ENCODE results near the gene TPX2. TPM values are rescaled to one million over a fixed set of nuclear protein-coding genes. Genes with fewer than 3 reads are reported as not detected.

TPX2 gene
- total RNA-seq, 6 experiments from 2014 or later: 0.56 to 8.3 (median 2.8) TPM

DNA sequence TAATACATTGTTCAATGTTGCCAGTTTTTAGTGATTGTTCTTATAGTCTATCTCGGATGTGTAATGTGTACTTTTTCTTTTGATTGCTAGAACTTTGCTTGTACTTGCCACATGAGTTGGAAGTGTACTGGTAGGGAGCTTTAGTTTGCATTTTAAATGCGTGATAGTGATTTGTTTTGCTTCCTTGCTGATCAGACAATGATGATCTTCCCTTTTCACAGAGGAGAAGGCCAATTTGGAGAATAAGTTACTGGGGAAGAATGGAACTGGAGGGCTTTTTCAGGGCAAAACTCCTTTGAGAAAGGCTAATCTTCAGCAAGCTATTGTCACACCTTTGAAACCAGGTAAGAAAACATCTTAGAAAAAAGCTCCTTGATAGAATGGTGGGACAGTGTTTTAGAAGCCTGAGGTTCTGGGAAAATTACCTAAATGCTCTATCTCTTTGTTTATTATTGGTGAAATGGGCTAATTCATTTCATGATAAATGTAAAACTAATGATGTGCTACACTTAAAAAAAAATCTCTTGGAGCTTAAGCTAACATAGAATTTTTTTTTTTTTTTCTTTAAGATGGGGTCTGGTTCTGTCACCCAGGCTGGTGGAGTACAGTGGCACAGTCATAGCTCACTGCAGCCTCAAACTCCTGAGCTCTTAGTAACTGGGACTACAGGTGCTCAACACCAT lies 20.9 kb downstream of the TPX2 start:
- Histone ChIP-seq H3K27me3 (no peaks in the 10 kb centered on the region), H3K36me3 (no peaks in the 10 kb centered on the region), H3K4me3 (no peak overlapping the region), H3K9me3 (no peaks in the 10 kb centered on the region), H3K4me1 (peaks cover 0 to 2% (median 0%) of the 10 kb centered on the region in 4 donors), H3K27ac (no peak overlapping the region)
- intact Hi-C loops (cut with DNase I): no loop called here
- TF ChIP-seq, protein P1, sequence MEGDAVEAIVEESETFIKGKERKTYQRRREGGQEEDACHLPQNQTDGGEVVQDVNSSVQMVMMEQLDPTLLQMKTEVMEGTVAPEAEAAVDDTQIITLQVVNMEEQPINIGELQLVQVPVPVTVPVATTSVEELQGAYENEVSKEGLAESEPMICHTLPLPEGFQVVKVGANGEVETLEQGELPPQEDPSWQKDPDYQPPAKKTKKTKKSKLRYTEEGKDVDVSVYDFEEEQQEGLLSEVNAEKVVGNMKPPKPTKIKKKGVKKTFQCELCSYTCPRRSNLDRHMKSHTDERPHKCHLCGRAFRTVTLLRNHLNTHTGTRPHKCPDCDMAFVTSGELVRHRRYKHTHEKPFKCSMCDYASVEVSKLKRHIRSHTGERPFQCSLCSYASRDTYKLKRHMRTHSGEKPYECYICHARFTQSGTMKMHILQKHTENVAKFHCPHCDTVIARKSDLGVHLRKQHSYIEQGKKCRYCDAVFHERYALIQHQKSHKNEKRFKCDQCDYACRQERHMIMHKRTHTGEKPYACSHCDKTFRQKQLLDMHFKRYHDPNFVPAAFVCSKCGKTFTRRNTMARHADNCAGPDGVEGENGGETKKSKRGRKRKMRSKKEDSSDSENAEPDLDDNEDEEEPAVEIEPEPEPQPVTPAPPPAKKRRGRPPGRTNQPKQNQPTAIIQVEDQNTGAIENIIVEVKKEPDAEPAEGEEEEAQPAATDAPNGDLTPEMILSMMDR (IDR thresholded peaks at IDR 0.05): no peak
- TF ChIP-seq POLR2A (IDR thresholded peaks at IDR 0.05): no peak
- ATAC-seq (no peak), DNase-seq (no peak)
- WGBS (ENCODE audit: insufficient coverage, low coverage, low lambda C conversion rate, missing lambda C conversion rate): 55% methylated on average over 2 of the region's 2 CpGs

DNA sequence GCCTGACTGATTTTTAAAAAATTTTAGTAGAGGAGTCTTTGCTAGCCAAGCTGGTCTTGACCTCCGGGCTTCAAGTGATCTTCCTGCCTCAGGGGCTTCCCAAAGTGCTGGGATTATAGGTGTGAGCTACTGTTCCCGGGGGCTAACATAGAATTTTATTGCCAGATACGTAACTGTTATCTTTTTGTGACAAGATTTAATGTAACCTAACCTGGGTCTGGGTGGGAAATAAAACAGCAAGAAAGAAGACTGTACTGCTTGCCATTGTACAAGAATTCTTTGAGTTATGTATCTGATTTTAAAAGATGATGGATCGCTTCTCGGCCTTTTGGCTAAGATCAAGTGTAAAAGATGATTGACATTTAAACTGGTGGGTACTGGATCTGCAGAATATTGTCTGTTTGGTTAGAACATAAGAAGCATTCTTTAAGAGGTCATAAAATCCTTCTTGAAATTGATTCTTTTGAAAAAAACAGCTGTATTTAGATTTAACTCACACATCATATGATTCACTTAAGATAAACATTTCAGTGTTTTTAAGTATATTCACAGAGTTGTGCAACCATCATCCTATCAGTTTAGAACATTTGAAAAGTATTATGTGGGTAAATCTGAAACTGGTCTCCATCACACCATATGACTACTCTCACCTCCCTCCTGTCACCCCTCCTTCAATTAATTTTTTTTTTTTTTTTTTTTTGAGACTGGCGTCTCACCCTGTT lies 21.6 kb downstream of the TPX2 start:
- Histone ChIP-seq H3K36me3 (no peaks in the 10 kb centered on the region), H3K27ac (no peak overlapping the region), H3K4me1 (peaks cover 0 to 2% (median 0%) of the 10 kb centered on the region in 4 donors), H3K4me3 (no peak overlapping the region), H3K9me3 (no peaks in the 10 kb centered on the region), H3K27me3 (no peaks in the 10 kb centered on the region)
- 96% methylated on average over 5 of the region's 6 CpGs for WGBS (ENCODE audit: insufficient coverage, low coverage, low lambda C conversion rate, missing lambda C conversion rate)
- no peak for ATAC-seq
- intact Hi-C loops (cut with DNase I): no loop called here
- no peak for DNase-seq
- TF ChIP-seq POLR2A (IDR thresholded peaks at IDR 0.05): no peak
- TF ChIP-seq, protein P1 (IDR thresholded peaks at IDR 0.05): no peak

DNA sequence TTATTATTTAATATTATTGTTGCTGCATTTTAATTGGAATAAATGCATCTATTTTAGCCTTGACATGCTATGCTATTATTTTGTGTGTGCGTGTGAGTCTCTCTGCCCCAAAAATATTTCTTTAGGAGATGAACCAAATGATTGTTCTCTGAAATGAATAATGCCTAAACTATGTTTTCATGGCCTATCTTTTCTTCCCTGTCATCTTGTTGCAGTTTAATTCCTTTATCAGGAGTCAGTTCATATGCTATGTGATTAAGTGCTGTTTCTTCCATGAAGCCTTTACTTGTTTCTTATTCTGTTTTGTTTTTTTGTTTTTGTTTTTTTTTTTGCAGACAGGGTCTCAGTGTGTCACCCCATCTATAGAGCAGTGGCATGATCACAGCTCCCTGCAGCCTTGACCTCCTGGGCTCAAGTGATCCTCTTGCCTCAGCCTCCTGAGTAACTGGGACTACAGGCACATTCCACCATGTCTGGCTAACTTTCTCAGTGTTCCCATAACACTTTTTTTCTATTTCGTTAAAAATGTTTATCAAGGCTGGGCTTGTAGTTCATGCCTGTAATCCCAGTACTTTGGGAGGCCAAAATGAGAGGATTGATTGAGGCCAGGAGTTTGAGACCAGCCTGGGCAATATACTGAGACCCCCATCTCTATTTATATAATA lies 25.7 kb downstream of the TPX2 start:
- Histone ChIP-seq H3K36me3 (no peaks in the 10 kb centered on the region), H3K9me3 (no peaks in the 10 kb centered on the region), H3K4me3 (no peak overlapping the region), H3K27ac (no peak overlapping the region), H3K4me1 (no peaks in the 10 kb centered on the region), H3K27me3 (no peaks in the 10 kb centered on the region)
- intact Hi-C loops (cut with DNase I): no loop called here
- ATAC-seq (no peak), DNase-seq (no peak)
- TF ChIP-seq, protein P1 (IDR thresholded peaks at IDR 0.05): no peak
- no peak for TF ChIP-seq POLR2A (IDR thresholded peaks at IDR 0.05)
- WGBS (ENCODE audit: insufficient coverage, low coverage, low lambda C conversion rate, missing lambda C conversion rate): 77% methylated on average over 2 of the region's 2 CpGs

DNA sequence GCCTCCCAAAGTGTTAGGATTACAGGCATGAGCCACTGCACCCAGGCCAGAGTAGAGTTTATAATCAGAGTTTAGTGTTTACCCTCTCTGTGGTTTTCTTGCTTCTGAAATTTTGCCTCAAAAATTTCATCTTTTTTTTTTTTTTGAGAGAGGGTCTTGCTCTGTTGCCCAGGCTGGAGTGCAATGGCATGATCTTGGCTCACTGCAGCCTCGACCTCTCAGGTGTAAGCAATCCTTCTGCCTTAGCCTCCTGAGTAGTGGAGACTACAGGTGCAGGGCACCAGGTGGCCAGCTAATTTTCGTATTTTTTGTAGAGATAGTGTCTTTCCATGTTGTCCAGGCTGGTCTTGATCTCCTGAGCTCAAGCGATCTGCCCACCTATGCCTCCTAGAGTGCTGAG lies 28.7 kb downstream of the TPX2 start:
- WGBS (ENCODE audit: insufficient coverage, low coverage, low lambda C conversion rate, missing lambda C conversion rate): 90% methylated on average over 3 of the region's 3 CpGs
- no peak for DNase-seq
- intact Hi-C loops (cut with DNase I): no loop called here
- no peaks in the 10 kb centered on the region for H3K27me3 ChIP-seq
- no peaks in the 10 kb centered on the region for H3K9me3 ChIP-seq
- no peak overlapping the region for H3K4me3 ChIP-seq
- H3K27ac ChIP-seq: no peak overlapping the region
- H3K4me1 ChIP-seq: no peaks in the 10 kb centered on the region
- ATAC-seq: no peak
- H3K36me3 ChIP-seq: no peaks in the 10 kb centered on the region
- TF ChIP-seq, protein P1 (IDR thresholded peaks at IDR 0.05): no peak
- TF ChIP-seq POLR2A (IDR thresholded peaks at IDR 0.05): no peak
